K562 (cell line): ENCODE measurements around the gene FANCG. TPM values are rescaled to one million over a fixed set of nuclear protein-coding genes. Genes with fewer than 3 reads are reported as not detected.

Source experiments
- ATAC-seq: fragments of 200-7000 bp; cut with Tn5 transposase; 3 replicates; pipeline ENCODE4 v1.9.1; 2020; ENCODE audit warnings: moderate library complexity
- BruUV-seq: library from RNA; stranded (reverse); fragments of 400-500 nt; replicated peaks from 2 replicates; lab custom pipeline; 2021; lab: Mats Ljungman, UMichigan
- CTCF ChIA-PET: fragments of 300-600 bp; formaldehyde crosslinking; extraction: SDS; loops from one replicate; lab custom pipeline; 2021; ENCODE audit warnings: low intra/inter-chr PET ratio; lab: Yijun Ruan, JAX
- POLR2A ChIA-PET: fragments of 300-600, 350-650 bp; sonication (Branson Sonifier 250); formaldehyde crosslinking; extraction: SDS; loops from one replicate; lab custom pipeline; 2021; ENCODE audit warnings: antibody characterized with exemption, inconsistent platforms; lab: Yijun Ruan, JAX
- DNase-seq, 4 experiments: peaks; one replicate each; pipeline versions ENCODE4 v3.0.0 to v3.0.0-alpha.2; 2011 to 2018; ENCODE audit warnings: low spot score in 3 of 4, mixed read lengths in 3 of 4; ENCODE audit errors: extremely low read depth in 1 of 4
- FAIRE-seq: peaks from 2 replicates; lab custom pipeline; 2011; peaks lifted over from hg19 to GRCh38; lab: Jason Lieb, UNC
- H2AFZ ChIP-seq: 2 replicates; pipeline ENCODE4 v1.6.0; 2011; ENCODE audit warnings: low read depth, low read length, control low read depth, inconsistent platforms
- H3K27ac ChIP-seq: fragments of 200-600 bp; 3 replicates; pipeline ENCODE4 v1.8.0; 2011; ENCODE audit warnings: low read depth, mild to moderate bottlenecking, control low read depth, inconsistent platforms, low read length, moderate library complexity, mixed read lengths; ENCODE audit errors: extremely low read depth
- H3K27me3 ChIP-seq, 2 experiments: fragments of 300-600 bp in 1 of 2; 2 replicates in 1 of 2; 3 replicates in 1 of 2; pipeline versions ENCODE4 v1.6.0 to v1.8.0; 2011; ENCODE audit warnings: inconsistent platforms in 2 of 2, low read length in 2 of 2, mild to moderate bottlenecking in 1 of 2, mixed read lengths in 1 of 2, moderate library complexity in 1 of 2; ENCODE audit not compliant: control insufficient read depth in 2 of 2, insufficient read depth in 2 of 2
- H3K36me3 ChIP-seq: fragments of 300-600 bp; 3 replicates; pipeline ENCODE4 v1.8.0; 2011; ENCODE audit warnings: mild to moderate bottlenecking, low read length, inconsistent platforms; ENCODE audit not compliant: control insufficient read depth, insufficient read depth
- H3K4me1 ChIP-seq, 2 experiments: fragments of 200-600 bp in 1 of 2; replicated peaks in 1 of 2; 2 replicates in 1 of 2; 3 replicates in 1 of 2; pipeline versions ENCODE4 v1.5.1 to v1.8.0; 2011; ENCODE audit warnings: inconsistent platforms in 2 of 2, low read length in 2 of 2, mild to moderate bottlenecking in 1 of 2, mixed read lengths in 1 of 2, moderate library complexity in 1 of 2; ENCODE audit not compliant: control insufficient read depth in 2 of 2, insufficient read depth in 2 of 2
- H3K4me2 ChIP-seq: 2 replicates; pipeline ENCODE4 v1.6.1; 2011; ENCODE audit warnings: low read length, control low read depth, inconsistent platforms, mixed read lengths; ENCODE audit not compliant: insufficient read depth
- H3K4me3 ChIP-seq: fragments of 200-600 bp; sonication (generic), shearing (Covaris generic); 2 replicates; pipeline ENCODE4 v1.5.1; 2016; ENCODE audit warnings: control low read depth, inconsistent platforms
- H3K79me2 ChIP-seq: fragments of 200-600 bp; 3 replicates; pipeline ENCODE4 v1.8.0; 2011; ENCODE audit warnings: low read length, inconsistent platforms; ENCODE audit not compliant: control insufficient read depth, insufficient read depth
- H3K9ac ChIP-seq, 2 experiments: 2 replicates each; pipeline versions ENCODE4 v1.6.0 to v1.6.1; 2011; ENCODE audit warnings: low read depth in 2 of 2, low read length in 2 of 2, control low read depth in 1 of 2, inconsistent platforms in 1 of 2, mild to moderate bottlenecking in 1 of 2, mixed read lengths in 1 of 2; ENCODE audit not compliant: insufficient read depth in 1 of 2
- H3K9me1 ChIP-seq: one replicate; pipeline ENCODE4 v1.6.0; 2011; ENCODE audit warnings: inconsistent platforms, mild to moderate bottlenecking, low read length, moderate library complexity; ENCODE audit not compliant: control insufficient read depth, insufficient read depth
- H3K9me3 ChIP-seq: replicated peaks from 2 replicates; pipeline ENCODE4 v1.5.1; 2011; ENCODE audit warnings: low read depth, low read length, inconsistent platforms; ENCODE audit not compliant: control insufficient read depth, insufficient read depth
- H4K20me1 ChIP-seq: replicated peaks from 2 replicates; pipeline ENCODE4 v1.6.1; 2011; ENCODE audit warnings: low read length, inconsistent platforms, mixed read lengths; ENCODE audit not compliant: control insufficient read depth, insufficient read depth
- CBX3 ChIP-seq, 2 experiments: IDR thresholded peaks; 1 replicate in 1 of 2; 2 replicates in 1 of 2; pipeline ENCODE4 v1.6.1; 2012; ENCODE audit warnings: inconsistent platforms in 2 of 2, low read length in 2 of 2, borderline replicate concordance in 1 of 2, control low read depth in 1 of 2
- CCNT2 ChIP-seq: IDR thresholded peaks from 2 replicates; pipeline ENCODE4 v1.6.1; 2011; ENCODE audit warnings: borderline replicate concordance, low read depth, mild to moderate bottlenecking, moderate library complexity, mixed read lengths, low read length; ENCODE audit not compliant: insufficient read length; ENCODE audit errors: extremely low read depth
- CHCHD3 ChIP-seq: fragments of 250-450 bp; sonication (Bioruptor Pico); IDR thresholded peaks from 2 replicates; pipeline ENCODE4 v2.1.2; 2022; ENCODE audit warnings: mild to moderate bottlenecking
- FOXJ2 ChIP-seq: fragments of 200-800 bp; sonication (Bioruptor generic); IDR thresholded peaks from 2 replicates; pipeline ENCODE4 v1.6.1; 2016; ENCODE audit warnings: missing genetic modification characterization, missing compliant biosample characterization
- HDAC1 ChIP-seq, 2 experiments: fragments of 450-650 bp; IDR thresholded peaks; 2 replicates each; pipeline ENCODE4 v1.6.1; 2016 to 2017; ENCODE audit warnings: inconsistent platforms in 1 of 2, mild to moderate bottlenecking in 1 of 2, moderate library complexity in 1 of 2
- MAZ ChIP-seq, 2 experiments: fragments of 450-650 bp in 1 of 2; sonication (generic) in 1 of 2; formaldehyde crosslinking; IDR thresholded peaks in 1 of 2; conservative IDR thresholded peaks in 1 of 2; 2 replicates each; pipeline versions ENCODE4 v1.4.0 to v1.5.0; 2020; ENCODE audit warnings: mild to moderate bottlenecking in 1 of 2, missing genetic modification reagents in 1 of 2
- NFIC ChIP-seq: fragments of 450-650 bp; IDR thresholded peaks from 2 replicates; pipeline ENCODE4 v1.6.1; 2017; ENCODE audit warnings: mild to moderate bottlenecking, inconsistent platforms
- PHTF2 ChIP-seq: fragments of 250-450 bp; sonication (Bioruptor Pico); IDR thresholded peaks from 2 replicates; pipeline ENCODE4 v1.5.0; 2021; ENCODE audit warnings: mild to moderate bottlenecking
- POLR3G ChIP-seq: IDR thresholded peaks from 2 replicates; pipeline ENCODE4 v1.6.1; 2011; ENCODE audit not compliant: insufficient read length, insufficient replicate concordance; ENCODE audit errors: extremely low read depth
- PPARD ChIP-seq: fragments of 250-450 bp; sonication (Bioruptor Pico); IDR thresholded peaks from 2 replicates; pipeline ENCODE4 v1.8.0; 2022; ENCODE audit warnings: inconsistent platforms, mild to moderate bottlenecking, moderate library complexity
- RBM17 ChIP-seq: fragments of 200-400 bp; formaldehyde crosslinking; IDR thresholded peaks from 2 replicates; pipeline ENCODE4 v1.6.1; 2017; ENCODE audit warnings: low read depth, mild to moderate bottlenecking, low read length, borderline replicate concordance
- SRSF9 ChIP-seq: fragments of 200-400 bp; formaldehyde crosslinking; IDR thresholded peaks from 2 replicates; pipeline ENCODE4 v1.6.1; 2017; ENCODE audit warnings: low read depth, low read length, borderline replicate concordance
- ZNF133 ChIP-seq: fragments of 250-450 bp; sonication (Bioruptor Pico); IDR thresholded peaks from 2 replicates; pipeline ENCODE4 v1.4.0; 2020; ENCODE audit warnings: mild to moderate bottlenecking
- ZNF507 ChIP-seq: conservative IDR thresholded peaks from 2 replicates; pipeline ENCODE4 v1.6.1; 2017; ENCODE audit warnings: missing genetic modification characterization, missing compliant biosample characterization
- WGBS: fragments of 100-300 bp; shearing (Covaris generic); methylation state at CpG from one replicate; pipeline ENCODE4 v1.1.6; 2016; ENCODE audit warnings: low coverage, mixed read lengths; ENCODE audit not compliant: insufficient coverage; ENCODE audit errors: missing lambda C conversion rate; 5-methylcytosine and 5-hydroxymethylcytosine counted together
- in situ Hi-C: fragments of 300-500 bp; cut with MboI; formaldehyde crosslinking; loops from 4 replicates; pipeline ENCODE4 v1.15.0; 2018; ENCODE audit warnings: inconsistent platforms, mixed read lengths
- intact Hi-C: fragments of 100-400 bp; cut with micrococcal nuclease; formaldehyde crosslinking; loops from 2 replicates; pipeline ENCODE4 v1.14.2; 2022
- polyA plus RNA-seq, 8 experiments: library from polyadenylated mRNA; depleted of rRNA in 4 of 8; stranded (reverse) in 5 of 8; unstranded in 3 of 8; fragments of >200 nt; fragmentation: Nextera tagmentation in 2 of 8; fragmentation: Illumina TruSeq in 1 of 8; extraction: Ambion mirVana in 2 of 8; extraction: Trizol in 1 of 8; gene quantifications; 2 replicates each; pipeline versions ENCODE4 v1.2.1 to v1.2.3, GENCODE V29; 2011 to 2014; ENCODE audit warnings: inconsistent platforms in 1 of 8, missing spikeins in 1 of 8
- total RNA-seq, 7 experiments: library from RNA; depleted of rRNA in 6 of 7; stranded (reverse); fragments of >200 nt in 6 of 7; fragmentation: Illumina TruSeq in 2 of 7; extraction: Trizol in 2 of 7; gene quantifications; 2 replicates each; pipeline versions ENCODE4 v1.2.1 to v1.2.3, GENCODE V29; 2011 to 2021; ENCODE audit warnings: low replicate concordance in 1 of 7
- TF ChIP-seq, protein P1 (sequence below): fragments of 450-650 bp; IDR thresholded peaks from 2 replicates; pipeline ENCODE4 v1.6.1; 2016; ENCODE audit warnings: mild to moderate bottlenecking

The FANCG gene
- total and polyA plus RNA-seq, 9 of the 15 experiments (the other 6 are each of a cell fraction or from before 2014, with no cell fraction given), result 7.5 to 43.9 (median 31.0) TPM

DNA sequence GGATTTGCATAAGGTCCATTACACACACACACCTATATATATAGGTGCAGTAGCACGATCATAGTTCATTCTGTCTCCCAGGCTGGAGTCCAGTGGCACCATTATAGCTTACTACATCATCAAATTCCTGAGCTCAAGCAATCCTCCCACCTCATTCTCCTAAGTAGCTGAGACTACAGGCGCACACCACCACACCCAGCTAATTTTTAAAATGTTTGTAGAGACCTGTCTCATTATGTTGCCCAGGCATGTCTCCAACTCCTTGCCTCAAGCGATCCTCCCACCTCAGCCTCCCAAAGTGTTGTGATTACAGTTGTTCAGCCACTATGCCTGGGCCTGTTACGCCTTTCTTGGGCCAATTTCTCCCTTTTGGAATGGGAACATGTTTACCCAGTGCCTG lies 50.5 kb downstream of the FANCG start:
- Histone ChIP-seq H3K9ac (no peak overlapping the region), H3K9me3 (no peaks in the 10 kb centered on the region), H3K9me1 (no peaks in the 10 kb centered on the region), H3K4me1 (peaks cover 5 to 26% of the 10 kb centered on the region in 2 experiments; a peak in 4 of 5 replicates), H3K36me3 (no peaks in the 10 kb centered on the region; the same call in 2 of the 3 replicates), H3K4me2 (no peak overlapping the region), H3K27me3 (no peaks in the 10 kb centered on the region), H3K79me2 (no peaks in the 10 kb centered on the region), H3K27ac (no peak overlapping the region), H4K20me1 (no peaks in the 10 kb centered on the region), H2AFZ (no peak overlapping the region), H3K4me3 (no peak overlapping the region)
- intact Hi-C loops (no loop called here), in situ Hi-C loops (no loop called here)
- ATAC-seq, result no peak
- no TSS peak for BruUV-seq
- no peak for DNase-seq
- ChIA-PET CTCF (no interaction called here), POLR2A (interaction anchor here (1.0 kb wide), 1 partner anchor 14 kb away, joined by 3 read pairs; no protein-coding TSS in a partner anchor)
- 87% methylated on average over 4 of the region's 4 CpGs for WGBS
- FAIRE-seq, result no peak
- TF ChIP-seq PPARD (CRISPR knock-in tag), result no peak
- TF ChIP-seq HDAC1 (IDR thresholded peaks at IDR 0.05), result no peak
- no peak for TF ChIP-seq ZNF133 (CRISPR knock-in tag)
- no peak for TF ChIP-seq FOXJ2 (tag)

DNA sequence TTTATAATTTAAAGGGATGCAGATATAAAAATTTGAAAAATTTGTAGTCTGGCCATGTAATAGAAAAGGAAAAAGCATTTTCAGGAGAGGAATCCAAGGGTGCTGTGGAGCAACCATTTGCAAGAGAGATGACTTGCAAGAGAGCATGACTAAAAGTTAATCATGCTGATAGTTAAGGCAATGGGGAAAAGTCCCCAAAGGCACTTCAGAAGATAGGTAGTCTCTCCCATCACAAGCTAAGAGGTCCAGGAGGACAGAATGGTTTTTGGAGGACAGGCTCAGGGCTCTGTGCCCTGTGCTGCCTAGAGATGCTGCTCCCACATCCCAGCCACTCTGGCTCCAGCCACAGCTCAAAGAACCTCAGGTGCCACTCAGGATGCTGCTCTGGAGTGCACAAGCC lies 51.4 kb downstream of the FANCG start:
- ATAC-seq (peak; percentile 43; the same call in 2 of the 3 replicates), DNase-seq (peak in 2 of 4 experiments; percentile 2), FAIRE-seq (no peak)
- H3K4me1 ChIP-seq, result peaks cover 8 to 28% of the 10 kb centered on the region in 2 experiments; a peak in 4 of 5 replicates
- in situ Hi-C loops, result no loop called here
- intact Hi-C loops, result no loop called here
- ChIA-PET CTCF (no interaction called here), POLR2A (no interaction called here)
- H3K4me2 ChIP-seq, result no peak overlapping the region
- H2AFZ ChIP-seq, result no peak overlapping the region
- H3K9me3 ChIP-seq, result no peaks in the 10 kb centered on the region
- H3K9me1 ChIP-seq, result no peaks in the 10 kb centered on the region
- H4K20me1 ChIP-seq, result no peaks in the 10 kb centered on the region
- BruUV-seq, result no TSS peak
- H3K9ac ChIP-seq, result no peak overlapping the region
- H3K27me3 ChIP-seq, result no peaks in the 10 kb centered on the region
- H3K79me2 ChIP-seq, result no peaks in the 10 kb centered on the region
- H3K4me3 ChIP-seq, result no peak overlapping the region
- H3K27ac ChIP-seq, result no peak overlapping the region
- H3K36me3 ChIP-seq, result no peaks in the 10 kb centered on the region; the same call in 2 of the 3 replicates
- TF ChIP-seq PHTF2 (CRISPR knock-in tag) (no peak), CHCHD3 (CRISPR knock-in tag) (no peak), MAZ (CRISPR knock-in tag; conservative IDR thresholded peaks at IDR 0.05 in 1 of 2, IDR thresholded peaks at IDR 0.05 in 1 of 2) (no peak), CCNT2 (no peak), SRSF9 (no peak), POLR3G (no peak), RBM17 (no peak), CBX3 (IDR thresholded peaks at IDR 0.05; ENCODE audit: borderline replicate concordance in 1 of 2, low read length in 2 of 2) (0 out of 3 replicates have a peak, but pooled peaks of 1 of the 2 experiments have one; percentile 18), NFIC (no peak), ZNF507 (no peak)
- TF ChIP-seq, protein P1, sequence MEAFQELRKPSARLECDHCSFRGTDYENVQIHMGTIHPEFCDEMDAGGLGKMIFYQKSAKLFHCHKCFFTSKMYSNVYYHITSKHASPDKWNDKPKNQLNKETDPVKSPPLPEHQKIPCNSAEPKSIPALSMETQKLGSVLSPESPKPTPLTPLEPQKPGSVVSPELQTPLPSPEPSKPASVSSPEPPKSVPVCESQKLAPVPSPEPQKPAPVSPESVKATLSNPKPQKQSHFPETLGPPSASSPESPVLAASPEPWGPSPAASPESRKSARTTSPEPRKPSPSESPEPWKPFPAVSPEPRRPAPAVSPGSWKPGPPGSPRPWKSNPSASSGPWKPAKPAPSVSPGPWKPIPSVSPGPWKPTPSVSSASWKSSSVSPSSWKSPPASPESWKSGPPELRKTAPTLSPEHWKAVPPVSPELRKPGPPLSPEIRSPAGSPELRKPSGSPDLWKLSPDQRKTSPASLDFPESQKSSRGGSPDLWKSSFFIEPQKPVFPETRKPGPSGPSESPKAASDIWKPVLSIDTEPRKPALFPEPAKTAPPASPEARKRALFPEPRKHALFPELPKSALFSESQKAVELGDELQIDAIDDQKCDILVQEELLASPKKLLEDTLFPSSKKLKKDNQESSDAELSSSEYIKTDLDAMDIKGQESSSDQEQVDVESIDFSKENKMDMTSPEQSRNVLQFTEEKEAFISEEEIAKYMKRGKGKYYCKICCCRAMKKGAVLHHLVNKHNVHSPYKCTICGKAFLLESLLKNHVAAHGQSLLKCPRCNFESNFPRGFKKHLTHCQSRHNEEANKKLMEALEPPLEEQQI, result no peak
